Mesothelial cell of epicardium (in vitro differentiated cells): Measurements from ENCODE around the gene USP13. TPM values are rescaled to one million over a fixed set of nuclear protein-coding genes. Genes with fewer than 3 reads are reported as not detected.

ENCODE experiments used
- DNase-seq, 2 experiments: peaks; one replicate each; pipeline ENCODE4 v3.0.0; 2021; ENCODE audit warnings: low spot score in 2 of 2; ENCODE audit not compliant: unreplicated experiment in 2 of 2
- H3K27ac Mint-ChIP-seq: 2 replicates; pipeline ENCODE4 v1.8.0; 2021; ENCODE audit warnings: mixed read lengths
- H3K27me3 Mint-ChIP-seq: 2 replicates; pipeline ENCODE4 v1.8.0; 2021; ENCODE audit warnings: low read depth, mixed read lengths
- H3K36me3 Mint-ChIP-seq: 2 replicates; pipeline ENCODE4 v1.8.0; 2021; ENCODE audit warnings: mixed read lengths
- H3K4me1 Mint-ChIP-seq: 2 replicates; pipeline ENCODE4 v1.8.0; 2021; ENCODE audit warnings: mixed read lengths
- H3K4me3 Mint-ChIP-seq: 2 replicates; pipeline ENCODE4 v1.8.0; 2021; ENCODE audit warnings: mild to moderate bottlenecking, moderate library complexity, mixed read lengths
- H3K9me3 Mint-ChIP-seq: 2 replicates; pipeline ENCODE4 v1.8.0; 2021; ENCODE audit warnings: mixed read lengths
- CTCF ChIP-seq: fragments of 200-600 bp; sonication (generic); IDR thresholded peaks from one replicate; pipeline ENCODE4 v1.5.0; 2021; ENCODE audit warnings: antibody characterized with exemption; ENCODE audit not compliant: unreplicated experiment
- total RNA-seq: library from RNA; stranded (reverse); gene quantifications from 3 replicates; pipeline ENCODE4 v1.2.1, GENCODE V29; 2021

The USP13 gene
- total RNA-seq, 1 donor from 2014 or later, result 11.3 TPM

DNA sequence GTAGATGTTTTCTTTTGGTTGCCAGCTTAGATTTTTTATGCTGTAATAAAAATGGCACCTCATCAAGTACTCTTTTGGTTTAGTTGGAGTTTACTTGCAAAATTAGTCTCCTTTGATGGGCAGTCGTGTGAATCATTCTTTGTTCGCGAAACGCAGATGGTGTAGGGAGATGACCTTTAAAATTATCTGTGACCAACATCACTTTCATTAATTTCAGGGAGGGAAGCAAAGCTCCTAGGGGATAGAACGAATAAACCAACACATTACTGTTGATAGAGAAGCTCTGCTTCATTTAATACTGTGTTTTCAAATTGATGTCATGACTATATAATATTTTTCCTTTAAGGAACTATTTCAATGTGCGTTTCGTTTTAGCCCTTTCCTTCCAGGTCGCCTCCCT is 67.4 kb downstream of the USP13 start:
- no peaks in the 10 kb centered on the region for H3K4me1 Mint-ChIP-seq
- no peak for TF ChIP-seq CTCF
- H3K4me3 Mint-ChIP-seq, result no peak overlapping the region
- no peaks in the 10 kb centered on the region for H3K9me3 Mint-ChIP-seq
- H3K27ac Mint-ChIP-seq, result no peak overlapping the region
- DNase-seq, result no peak
- no peaks in the 10 kb centered on the region for H3K27me3 Mint-ChIP-seq
- peaks cover 22% of the 10 kb centered on the region for H3K36me3 Mint-ChIP-seq

DNA sequence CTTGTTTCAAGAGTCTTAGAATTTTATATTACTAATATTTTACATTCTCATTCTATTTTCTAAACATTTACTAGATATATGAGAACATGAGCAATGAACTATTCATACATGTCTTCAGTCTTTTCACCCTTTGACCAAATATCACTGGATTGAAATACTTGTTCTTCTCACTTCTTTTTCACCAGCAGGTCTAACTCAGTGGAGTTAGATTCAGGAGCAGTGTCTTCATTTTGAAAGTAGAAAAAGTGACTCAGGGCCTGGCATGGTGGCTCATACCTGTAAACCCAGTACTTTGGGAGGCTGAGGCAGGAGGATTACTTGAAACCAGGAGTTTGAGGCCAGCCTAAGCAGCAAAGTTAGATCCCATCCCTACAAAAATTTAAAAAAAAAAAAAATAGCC is 70.8 kb downstream of the USP13 start:
- H3K36me3 Mint-ChIP-seq, result peaks cover 28% of the 10 kb centered on the region
- DNase-seq, result no peak
- H3K4me3 Mint-ChIP-seq, result no peak overlapping the region
- no peaks in the 10 kb centered on the region for H3K4me1 Mint-ChIP-seq
- H3K27me3 Mint-ChIP-seq, result no peaks in the 10 kb centered on the region
- H3K9me3 Mint-ChIP-seq, result peaks cover 7% of the 10 kb centered on the region
- H3K27ac Mint-ChIP-seq, result no peak overlapping the region
- no peak for TF ChIP-seq CTCF

DNA sequence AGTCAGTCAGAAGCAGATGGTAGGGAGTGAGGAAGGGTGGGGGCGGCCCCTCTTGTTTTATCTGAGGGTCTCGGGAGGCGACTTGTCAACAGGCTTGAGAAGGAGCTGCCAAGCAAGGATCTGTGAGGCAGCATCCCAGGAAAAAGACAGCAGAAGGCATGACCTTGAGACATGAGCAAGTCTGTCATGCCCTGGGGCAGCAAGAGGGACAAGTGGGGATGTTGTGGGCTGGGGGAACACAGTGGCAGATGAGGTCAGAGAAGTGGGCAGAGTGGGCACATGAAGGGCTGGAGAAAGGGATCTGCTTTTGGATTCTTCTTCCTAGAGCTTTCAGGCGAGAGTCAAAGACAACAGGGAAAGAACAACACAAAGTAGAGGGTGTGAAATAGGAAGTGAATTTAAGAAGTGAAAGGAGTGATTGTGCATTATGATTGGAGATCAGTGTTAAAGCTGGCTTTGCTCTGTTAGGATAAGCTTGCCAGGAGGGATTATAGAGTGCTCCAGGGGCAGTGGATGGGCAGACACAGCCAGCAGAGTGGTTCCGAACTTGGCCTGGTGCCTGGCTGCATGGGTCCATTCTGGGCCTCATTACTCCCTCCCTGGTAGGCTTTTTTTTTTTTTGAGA is 73.3 kb downstream of the USP13 start:
- Mint-ChIP-seq H3K4me1 (no peaks in the 10 kb centered on the region), H3K4me3 (no peak overlapping the region), H3K9me3 (peaks cover 7% of the 10 kb centered on the region), H3K27me3 (no peaks in the 10 kb centered on the region), H3K27ac (no peak overlapping the region), H3K36me3 (peaks cover 34% of the 10 kb centered on the region)
- no peak for DNase-seq
- no peak for TF ChIP-seq CTCF

GRCh38 chr3:179729086-179729485 is 76.2 kb downstream of the USP13 start:
- no peak for TF ChIP-seq CTCF
- Mint-ChIP-seq H3K4me3 (no peak overlapping the region), H3K9me3 (peaks cover 7% of the 10 kb centered on the region), H3K4me1 (no peaks in the 10 kb centered on the region), H3K27me3 (no peaks in the 10 kb centered on the region), H3K27ac (no peak overlapping the region), H3K36me3 (peaks cover 25% of the 10 kb centered on the region)
- no peak for DNase-seq

DNA sequence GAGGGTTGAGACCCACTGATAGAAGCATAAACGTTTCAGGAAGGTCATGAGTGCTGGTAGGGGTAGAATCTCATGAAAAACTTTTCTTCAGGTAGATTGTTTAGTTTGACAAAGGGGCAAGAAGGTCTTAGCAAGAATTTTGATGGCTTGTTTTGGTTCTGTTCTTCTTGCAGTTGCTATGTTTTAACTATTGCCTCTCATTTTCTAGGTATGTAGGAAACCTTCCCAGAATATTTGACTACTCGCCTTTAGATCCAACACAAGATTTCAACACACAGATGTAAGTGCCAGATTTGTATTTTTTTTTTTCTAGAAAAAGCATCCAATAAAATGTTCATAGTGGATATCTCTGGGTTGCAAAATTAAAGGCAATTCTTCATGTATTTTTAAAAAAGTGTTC is 77.1 kb downstream of the USP13 start:
- Mint-ChIP-seq H3K9me3 (peaks cover 7% of the 10 kb centered on the region), H3K27ac (no peak overlapping the region), H3K27me3 (no peaks in the 10 kb centered on the region), H3K36me3 (peaks cover 25% of the 10 kb centered on the region), H3K4me1 (peaks cover 7% of the 10 kb centered on the region), H3K4me3 (no peak overlapping the region)
- no peak for DNase-seq
- no peak for TF ChIP-seq CTCF

DNA sequence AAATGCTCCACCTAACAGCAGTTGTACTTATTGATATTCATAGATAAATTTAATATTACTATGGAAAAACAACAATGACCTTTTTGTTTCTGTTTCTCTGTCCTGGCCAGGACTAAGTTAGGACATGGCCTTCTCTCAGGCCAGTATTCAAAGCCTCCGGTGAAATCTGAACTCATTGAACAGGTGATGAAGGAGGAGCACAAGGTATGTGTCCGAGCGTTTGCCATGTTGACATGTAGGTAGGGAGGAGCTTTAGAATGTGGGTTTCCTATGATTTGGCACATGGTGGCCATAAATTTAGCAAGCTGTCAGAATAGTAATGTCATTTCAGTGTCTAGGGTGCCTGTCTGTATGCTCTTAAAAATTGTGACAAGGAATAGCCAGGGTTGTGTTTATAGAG is 77.7 kb downstream of the USP13 start:
- Mint-ChIP-seq H3K27me3 (no peaks in the 10 kb centered on the region), H3K36me3 (peaks cover 22% of the 10 kb centered on the region), H3K4me1 (peaks cover 10% of the 10 kb centered on the region), H3K27ac (no peak overlapping the region), H3K9me3 (peaks cover 7% of the 10 kb centered on the region), H3K4me3 (no peak overlapping the region)
- no peak for DNase-seq
- no peak for TF ChIP-seq CTCF
